Muscle of arm (tissue), 14 donors: ENCODE data around the gene DGCR6. TPM values are rescaled to one million over a fixed set of nuclear protein-coding genes. Genes with fewer than 3 reads are reported as not detected.
"Not testable (repeated sequence)": the region's sequence is repeated elsewhere in the genome, so short reads cannot be mapped to it uniquely, and the experiment has no call there.

ENCODE experiments used
- DNase-seq: peaks from one replicate; pipeline ENCODE4 v3.0.0-alpha.2; 2013
- long read RNA-seq, 11 donors: transcript quantifications; one replicate each; lab custom pipeline, GENCODE V29; 2026
- polyA plus RNA-seq, 12 donors: library from polyadenylated mRNA; unstranded; fragments of 120-200 nt; gene quantifications; one replicate each; pipeline ENCODE4 v1.2.1, GENCODE V29; 2013; ENCODE audit not compliant: insufficient read length in 12 of 12

The DGCR6 gene
- polyA plus RNA-seq: 100 to 1,000 TPM in 2 of 12 donors, 10 to 100 TPM in 9, not detected in 1; 31.9 to 105 (median 70.4) TPM
- long read RNA-seq, donor 1, transcript DGCR6-201 (5 exons, 1,214 nt): major isoform, 14 of 15 reads
- long read RNA-seq, donor 1, partial matches to known transcripts: 0 of 15 reads
- long read RNA-seq, donor 1, other reads (novel, unspliced or antisense): 0 of 15 reads
- long read RNA-seq, donor 2, transcript DGCR6-201 (5 exons, 1,214 nt): major isoform, 112 of 147 reads
- long read RNA-seq, donor 2, transcript DGCR6-208 (2 exons, 1,837 nt): minor isoform, 15 of 147 reads
- long read RNA-seq, donor 2, partial matches to known transcripts: 5 of 147 reads
- long read RNA-seq, donor 2, other reads (novel, unspliced or antisense): 11 of 147 reads
- long read RNA-seq, donor 3, transcript DGCR6-208 (2 exons, 1,837 nt): minor isoform, 10 of 73 reads
- long read RNA-seq, donor 3, transcript DGCR6-201 (5 exons, 1,214 nt): major isoform, 47 of 73 reads
- long read RNA-seq, donor 3, partial matches to known transcripts: 8 of 73 reads
- long read RNA-seq, donor 3, other reads (novel, unspliced or antisense): 5 of 73 reads
- long read RNA-seq, donor 4, transcript DGCR6-201 (5 exons, 1,214 nt): major isoform, 42 of 61 reads
- long read RNA-seq, donor 4, transcript DGCR6-208 (2 exons, 1,837 nt): minor isoform, 10 of 61 reads
- long read RNA-seq, donor 4, partial matches to known transcripts: 6 of 61 reads
- long read RNA-seq, donor 4, other reads (novel, unspliced or antisense): 0 of 61 reads
- long read RNA-seq, donor 5, transcript DGCR6-208 (2 exons, 1,837 nt): minor isoform, 22 of 338 reads
- long read RNA-seq, donor 5, transcript DGCR6-201 (5 exons, 1,214 nt): major isoform, 224 of 338 reads
- long read RNA-seq, donor 5, transcript DGCR6-203 (6 exons, 1,199 nt): minor isoform, 9 of 338 reads
- long read RNA-seq, donor 5, partial matches to known transcripts: 44 of 338 reads
- long read RNA-seq, donor 5, other reads (novel, unspliced or antisense): 39 of 338 reads
- long read RNA-seq, donor 6, transcript DGCR6-201 (5 exons, 1,214 nt): major isoform, 41 of 51 reads
- long read RNA-seq, donor 6, transcript DGCR6-208 (2 exons, 1,837 nt): minor isoform, 9 of 51 reads
- long read RNA-seq, donor 6, partial matches to known transcripts: 0 of 51 reads
- long read RNA-seq, donor 6, other reads (novel, unspliced or antisense): 0 of 51 reads
- long read RNA-seq, donor 7, transcript DGCR6-208 (2 exons, 1,837 nt): minor isoform, 6 of 83 reads
- long read RNA-seq, donor 7, transcript DGCR6-201 (5 exons, 1,214 nt): major isoform, 54 of 83 reads
- long read RNA-seq, donor 7, partial matches to known transcripts: 23 of 83 reads
- long read RNA-seq, donor 7, other reads (novel, unspliced or antisense): 0 of 83 reads
- long read RNA-seq, donor 8, transcript DGCR6-208 (2 exons, 1,837 nt): minor isoform, 23 of 181 reads
- long read RNA-seq, donor 8, transcript DGCR6-201 (5 exons, 1,214 nt): major isoform, 117 of 181 reads
- long read RNA-seq, donor 8, transcript DGCR6-203 (6 exons, 1,199 nt): minor isoform, 9 of 181 reads
- long read RNA-seq, donor 8, partial matches to known transcripts: 23 of 181 reads
- long read RNA-seq, donor 8, other reads (novel, unspliced or antisense): 8 of 181 reads
- long read RNA-seq, donor 9, transcript DGCR6-201 (5 exons, 1,214 nt): major isoform, 37 of 54 reads
- long read RNA-seq, donor 9, transcript DGCR6-208 (2 exons, 1,837 nt): minor isoform, 7 of 54 reads
- long read RNA-seq, donor 9, partial matches to known transcripts: 7 of 54 reads
- long read RNA-seq, donor 9, other reads (novel, unspliced or antisense): 0 of 54 reads
- long read RNA-seq, donor 10, transcript DGCR6-201 (5 exons, 1,214 nt): major isoform, 113 of 158 reads
- long read RNA-seq, donor 10, transcript DGCR6-208 (2 exons, 1,837 nt): minor isoform, 16 of 158 reads
- long read RNA-seq, donor 10, partial matches to known transcripts: 12 of 158 reads
- long read RNA-seq, donor 10, other reads (novel, unspliced or antisense): 12 of 158 reads
- long read RNA-seq, donor 11, transcript DGCR6-208 (2 exons, 1,837 nt): minor isoform, 13 of 127 reads
- long read RNA-seq, donor 11, transcript DGCR6-201 (5 exons, 1,214 nt): major isoform, 89 of 127 reads
- long read RNA-seq, donor 11, transcript DGCR6-203 (6 exons, 1,199 nt): minor isoform, 5 of 127 reads
- long read RNA-seq, donor 11, partial matches to known transcripts: 7 of 127 reads
- long read RNA-seq, donor 11, other reads (novel, unspliced or antisense): 13 of 127 reads

- no peak for DNase-seq
Measured at GRCh38 chr22:18905540-18906409, at the start of gene DGCR6. TSS of gene DGCR6 (plus strand) at chr22:18906320. CDS start at chr22:18906375, 55 bp downstream.

DNA sequence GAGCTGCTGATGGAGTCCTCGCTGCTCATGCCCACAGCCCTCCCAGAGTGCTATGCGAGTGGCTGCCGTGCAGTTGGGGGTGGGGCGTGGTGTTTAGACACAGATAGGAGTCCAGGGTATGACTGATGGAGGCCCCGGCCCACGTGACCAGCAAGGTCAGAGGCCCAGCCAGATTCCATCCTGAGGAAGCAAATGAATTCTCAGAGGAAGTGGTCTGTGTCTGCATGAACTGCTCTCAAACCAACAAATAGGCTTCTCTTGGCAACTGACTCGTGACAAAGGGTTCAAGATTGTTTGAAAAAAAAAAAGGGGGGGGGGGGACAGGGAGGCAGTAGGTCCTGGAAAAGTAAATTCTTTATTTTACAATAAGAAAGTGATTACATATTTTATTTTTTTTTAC is 46.8 kb upstream of the DGCR6 start:
- DNase-seq: not testable (repeated sequence)

- DNase-seq: not testable (repeated sequence)
Measured at GRCh38 chr22:18881260-18881659, 24.9 kb upstream of the DGCR6 start.

DNA sequence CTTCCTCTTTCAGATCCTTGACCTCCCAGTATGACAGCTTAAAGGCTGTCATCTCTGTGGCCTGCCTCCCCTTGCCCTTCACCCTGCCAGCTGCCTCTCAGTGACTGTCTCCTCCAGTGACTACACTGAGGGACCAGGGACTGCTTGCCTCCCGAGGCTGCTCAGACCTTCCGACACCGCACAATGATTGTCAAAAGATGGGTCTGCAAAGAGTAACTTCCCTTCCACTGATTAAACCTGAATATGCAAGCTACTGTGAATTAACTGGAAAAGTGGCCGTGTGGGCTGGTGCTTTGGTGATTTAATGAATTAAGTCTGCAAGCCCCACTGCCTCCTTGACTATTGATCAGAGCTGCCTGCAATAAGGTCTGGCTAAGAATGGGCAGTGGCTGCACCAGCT is 21.7 kb upstream of the DGCR6 start:
- DNase-seq: not testable (repeated sequence)

- DNase-seq: no peak
Measured at GRCh38 chr22:18888115-18888514, 18.0 kb upstream of the DGCR6 start.

- DNase-seq: not testable (repeated sequence)
Measured at GRCh38 chr22:18890510-18891192, 15.5 kb upstream of the DGCR6 start.

GRCh38 chr22:18893775-18894174 is 12.3 kb upstream of the DGCR6 start:
- not testable (repeated sequence) for DNase-seq

- DNase-seq: not testable (repeated sequence)
Measured at GRCh38 chr22:18896037-18896657, 10.0 kb upstream of the DGCR6 start.

- not testable (repeated sequence) for DNase-seq
Measured at GRCh38 chr22:18906410-18906745, 258 bp downstream of the DGCR6 start.

- DNase-seq: no peak
Measured at GRCh38 chr22:18906896-18907295, 776 bp downstream of the DGCR6 start.

DNA sequence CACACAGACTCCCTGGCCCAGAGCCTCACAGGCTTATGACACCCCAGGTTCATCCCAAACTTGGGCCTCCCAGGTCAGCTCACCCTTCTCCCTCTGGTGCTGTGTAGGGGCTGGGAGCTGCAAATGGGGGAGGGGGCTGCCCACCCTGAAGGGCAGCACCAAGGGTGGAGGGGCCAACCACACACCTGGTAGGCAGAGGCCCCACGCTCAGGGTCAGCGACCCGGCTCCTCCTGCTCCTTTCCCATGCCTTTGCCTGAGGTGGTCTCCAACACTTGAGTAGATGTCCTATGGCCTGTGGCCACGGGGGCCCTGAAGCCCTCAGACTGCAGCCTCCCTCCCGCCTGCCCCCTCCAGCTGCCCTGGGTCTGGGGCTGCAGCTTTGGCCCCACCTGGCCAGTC is 3.4 kb downstream of the DGCR6 start:
- DNase-seq: no peak

DNA sequence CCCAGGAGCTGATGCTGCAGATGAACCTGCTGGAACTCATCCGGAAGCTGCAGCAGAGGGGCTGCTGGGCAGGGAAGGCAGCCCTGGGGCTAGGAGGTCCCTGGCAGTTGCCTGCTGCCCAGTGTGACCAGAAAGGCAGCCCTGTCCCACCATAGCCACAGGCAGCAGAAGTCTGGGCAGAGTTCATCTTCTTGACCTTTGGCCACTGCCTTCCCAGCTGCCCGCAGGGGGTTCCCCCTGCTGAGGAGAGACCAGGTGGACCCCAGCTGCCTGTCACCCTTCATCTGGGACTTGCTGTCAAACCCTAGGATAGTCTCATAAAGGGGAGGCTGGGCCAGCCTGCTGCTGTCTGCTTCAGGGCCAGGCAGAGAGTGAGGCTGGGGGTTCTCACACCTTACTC is 5.4 kb downstream of the DGCR6 start:
- not testable (repeated sequence) for DNase-seq

- not testable (repeated sequence) for DNase-seq
Measured at GRCh38 chr22:18912264-18912946, 6.3 kb downstream of the DGCR6 start.

DNA sequence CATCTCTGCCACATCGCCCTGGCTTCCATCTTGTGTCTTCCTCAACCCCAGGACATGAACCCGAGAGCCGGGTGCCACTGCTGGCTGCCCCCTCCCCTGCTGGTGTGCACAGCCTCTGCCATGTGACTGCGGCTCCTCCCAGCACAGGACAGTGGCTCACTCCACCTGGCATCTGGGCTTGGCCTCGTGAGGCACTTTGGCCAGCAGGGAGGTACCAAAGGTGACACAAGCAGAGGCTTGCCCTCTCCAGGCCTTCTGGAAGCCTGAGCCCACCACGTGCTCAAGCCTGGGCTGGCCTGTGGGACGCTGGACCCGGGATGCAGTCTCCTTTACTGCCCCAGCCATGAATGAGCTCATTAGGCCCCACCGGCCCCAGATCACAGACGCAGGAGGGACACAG is 8.4 kb downstream of the DGCR6 start:
- DNase-seq: not testable (repeated sequence)

DNA sequence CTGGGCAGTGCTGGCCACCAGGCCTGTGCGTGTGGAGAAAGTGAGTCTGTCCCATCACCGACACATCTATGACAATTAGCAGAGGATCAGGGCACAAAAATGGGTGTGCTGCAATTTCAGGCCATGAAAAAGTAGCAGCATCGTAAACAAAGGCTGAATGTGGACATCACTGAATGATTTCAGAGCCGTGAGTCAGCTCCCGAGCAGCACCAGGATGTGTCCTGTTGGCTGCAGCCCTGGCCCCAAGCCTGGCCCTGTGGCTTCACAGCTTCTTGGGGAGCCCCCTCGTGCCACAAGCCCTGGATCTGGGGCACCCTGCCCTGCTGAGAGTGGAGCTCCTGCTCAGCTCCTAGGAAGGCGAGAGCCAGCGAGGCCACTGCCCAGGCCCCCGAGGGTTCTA is 9.4 kb downstream of the DGCR6 start:
- not testable (repeated sequence) for DNase-seq

GRCh38 chr22:18917818-18918217 is 11.7 kb downstream of the DGCR6 start:
- not testable (repeated sequence) for DNase-seq
